ENCODE data around the gene PAX5.

Gene PAX5

GRCh38 chr9:36858805-36859375 lies 175.2 kb downstream of the PAX5 start:
- no peak for DNase-seq (ENCODE audit: low spot score)

- DNase-seq (ENCODE audit: low spot score) = no peak
Measured at GRCh38 chr9:36855448-36856315, 178.4 kb downstream of the PAX5 start.

GRCh38 chr9:36854751-36855150 lies 179.3 kb downstream of the PAX5 start:
- no peak for DNase-seq (ENCODE audit: low spot score)

- DNase-seq (ENCODE audit: low spot score) = no peak
Measured at GRCh38 chr9:36854034-36854433, 180.0 kb downstream of the PAX5 start.

GRCh38 chr9:36853233-36853632 lies 180.8 kb downstream of the PAX5 start:
- no peak for DNase-seq (ENCODE audit: low spot score)

- no peak for DNase-seq (ENCODE audit: low spot score)
Measured at GRCh38 chr9:36849943-36850342, 184.1 kb downstream of the PAX5 start.

GRCh38 chr9:36848946-36849345 lies 185.1 kb downstream of the PAX5 start:
- no peak for DNase-seq (ENCODE audit: low spot score)

GRCh38 chr9:36847781-36848673 lies 186.0 kb downstream of the PAX5 start:
- DNase-seq (ENCODE audit: low spot score) = no peak

GRCh38 chr9:36846621-36847020 lies 187.4 kb downstream of the PAX5 start:
- DNase-seq (ENCODE audit: low spot score) = no peak

- DNase-seq (ENCODE audit: low spot score) = no peak
Measured at GRCh38 chr9:36845844-36846243, 188.2 kb downstream of the PAX5 start.

GRCh38 chr9:36844961-36845360 lies 189.1 kb downstream of the PAX5 start:
- no peak for DNase-seq (ENCODE audit: low spot score)

GRCh38 chr9:36843964-36844363 lies 190.1 kb downstream of the PAX5 start:
- no peak for DNase-seq (ENCODE audit: low spot score)

- DNase-seq (ENCODE audit: low spot score) = no peak
Measured at GRCh38 chr9:36842560-36843530, 191.2 kb downstream of the PAX5 start.

GRCh38 chr9:36840898-36841536 lies 193.1 kb downstream of the PAX5 start:
- no peak for DNase-seq (ENCODE audit: low spot score)

- DNase-seq (ENCODE audit: low spot score) = no peak
Measured at GRCh38 chr9:36839131-36839885, 194.8 kb downstream of the PAX5 start.

- no peak for DNase-seq (ENCODE audit: low spot score)
Measured at GRCh38 chr9:36837431-36838405, 196.3 kb downstream of the PAX5 start.

- DNase-seq (ENCODE audit: low spot score) = no peak
Measured at GRCh38 chr9:36836486-36836885, 197.6 kb downstream of the PAX5 start.

- no peak for DNase-seq (ENCODE audit: low spot score)
Measured at GRCh38 chr9:36835271-36835996, 198.6 kb downstream of the PAX5 start.

All from putamen (tissue), 1 donor.